ENCODE measurements around the gene TMC8. TPM values are rescaled to one million over a fixed set of nuclear protein-coding genes. Genes with fewer than 3 reads are reported as not detected.

TMC8 gene
- total and polyA plus RNA-seq, 2 of the 8 experiments (the other 6 are each of a cell fraction or from before 2014, with no cell fraction given): 1.00 to 2.8 TPM

DNA sequence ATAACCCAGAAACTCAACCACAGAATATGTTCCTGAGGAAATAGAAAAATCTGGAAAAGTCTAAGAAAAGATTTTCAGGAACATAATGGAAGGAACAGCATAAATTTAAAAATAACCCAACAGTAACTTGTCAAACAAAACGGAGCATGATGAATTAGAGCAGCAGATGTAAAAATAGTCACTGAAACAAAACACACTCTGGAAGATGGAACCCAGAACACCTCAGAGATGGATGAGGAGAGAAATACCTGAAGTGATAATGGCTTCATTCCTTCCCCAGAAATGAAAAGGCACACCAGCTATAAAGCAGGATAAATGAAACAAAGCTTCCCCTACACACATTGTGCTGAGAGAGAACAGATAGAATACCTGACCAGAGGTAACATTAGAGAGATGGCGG is 49.9 kb downstream of the TMC8 start:
- Histone ChIP-seq H3K23me2 (ENCODE audit: low read depth, low read length) (no peaks in the 10 kb centered on the region), H3K36me3 (ENCODE audit: control insufficient read depth in 2 of 4, insufficient read depth in 4 of 4, low read length in 3 of 4) (peaks cover 27 to 76% (median 52%) of the 10 kb centered on the region in 4 experiments), H3K9ac (replicated peaks in 1 of 4; ENCODE audit: extremely low read depth in 1 of 4, low read depth in 3 of 4, low read length in 3 of 4) (no peak overlapping the region), H2AFZ (ENCODE audit: low read length) (no peak overlapping the region), H4K5ac (ENCODE audit: insufficient read length, low read depth, low read length) (no peak overlapping the region), H3K4ac (replicated peaks; ENCODE audit: insufficient read length, low read depth, low read length) (no peak overlapping the region), H2BK15ac (ENCODE audit: low read length) (no peak overlapping the region), H3K4me3 (ENCODE audit: extremely low read depth in 1 of 4, insufficient read depth in 2 of 4, low read depth in 3 of 4, low read length in 4 of 4) (no peak overlapping the region), H3K56ac (replicated peaks; ENCODE audit: insufficient read length, low read depth, low read length) (no peak overlapping the region), H4K91ac (replicated peaks; ENCODE audit: insufficient read length, low read length) (no peak overlapping the region), H2AK5ac (ENCODE audit: low read depth, low read length) (no peak overlapping the region), H3K79me1 (ENCODE audit: low read depth, low read length) (peaks cover 10% of the 10 kb centered on the region), H3K79me2 (ENCODE audit: control insufficient read depth in 1 of 2, insufficient read depth in 2 of 2, low read length in 2 of 2) (peaks cover 0 to 14% of the 10 kb centered on the region in 2 experiments; a peak in 3 of 4 replicates), H3K27ac (ENCODE audit: low read depth, low read length) (no peak overlapping the region), H3K23ac (ENCODE audit: insufficient read length) (no peak overlapping the region), H2BK120ac (replicated peaks; ENCODE audit: low read depth, low read length) (no peak overlapping the region), H4K8ac (ENCODE audit: extremely low read depth, insufficient read depth, low read length) (no peak overlapping the region), H3K18ac (ENCODE audit: extremely low read depth, low read length) (no peak overlapping the region), H2BK5ac (ENCODE audit: low read depth, low read length) (no peak overlapping the region), H3K9me3 (ENCODE audit: insufficient read depth in 2 of 2, low read depth in 1 of 2, low read length in 1 of 2) (no peaks in the 10 kb centered on the region), H2BK12ac (ENCODE audit: low read depth, low read length) (no peak overlapping the region), H3K27me3 (replicated peaks in 1 of 4; ENCODE audit: control insufficient read depth in 3 of 4, extremely low read depth in 1 of 4, insufficient read depth in 3 of 4, low read length in 3 of 4) (no peaks in the 10 kb centered on the region; a peak in 1 of 7 replicates), H2BK20ac (ENCODE audit: low read length) (no peak overlapping the region), H4K20me1 (replicated peaks in 1 of 2; ENCODE audit: control insufficient read depth in 1 of 2, insufficient read depth in 2 of 2, low read length in 2 of 2) (peaks cover 9 to 13% of the 10 kb centered on the region in 2 experiments), H3K14ac (ENCODE audit: insufficient read length) (no peak overlapping the region), H3K4me1 (replicated peaks in 1 of 4; ENCODE audit: control insufficient read depth in 3 of 4, insufficient read depth in 4 of 4, low read length in 3 of 4) (peaks cover 0 to 6% (median 3%) of the 10 kb centered on the region in 4 experiments; a peak in 6 of 7 replicates), H3K4me2 (ENCODE audit: insufficient read depth in 1 of 2, low read depth in 2 of 2, low read length in 2 of 2) (no peak overlapping the region)
- FAIRE-seq: no peak
- ChIA-PET CTCF (ENCODE audit: partially characterized antibody) (interaction anchor here (1.3 to 10.0 kb wide), 2 partner anchors 39 to 44 kb away, joined by 3 to 87 read pairs; no protein-coding TSS in a partner anchor), POLR2A (ENCODE audit: partially characterized antibody) (interaction anchor here (1.8 to 1.9 kb wide), 2 partner anchors 11 to 53 kb away, joined by 4 to 8 read pairs; no protein-coding TSS in a partner anchor)
- 85% methylated on average over 2 of the region's 2 CpGs; no CpG with 5 or more reads in 1 of the 2 experiments for WGBS, 2 experiments (ENCODE audit: extremely low coverage in 1 of 2, insufficient coverage in 1 of 2, insufficient read length in 1 of 2, insufficient replicate concordance in 2 of 2, low coverage in 1 of 2, low lambda C conversion rate in 2 of 2, missing lambda C conversion rate in 1 of 2)
- DNase-seq (ENCODE audit: low read depth in 1 of 2, low spot score in 2 of 2): no peak
- TF ChIP-seq KDM1A (IDR thresholded peaks at IDR 0.05; ENCODE audit: borderline replicate concordance, low read length) (no peak), TAF7 (optimal IDR thresholded peaks at IDR 0.05; ENCODE audit: borderline replicate concordance, low read depth, low read length) (no peak), RAD21 (IDR thresholded peaks at IDR 0.05 in 1 of 2, conservative IDR thresholded peaks at IDR 0.05 in 1 of 2; ENCODE audit: low read depth in 2 of 2, low read length in 2 of 2) (no peak)
- TF ChIP-seq, protein P1, sequence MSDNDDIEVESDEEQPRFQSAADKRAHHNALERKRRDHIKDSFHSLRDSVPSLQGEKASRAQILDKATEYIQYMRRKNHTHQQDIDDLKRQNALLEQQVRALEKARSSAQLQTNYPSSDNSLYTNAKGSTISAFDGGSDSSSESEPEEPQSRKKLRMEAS (IDR thresholded peaks at IDR 0.05): no peak

Data from H1 (cell line).